Stimulated activated CD8-positive, alpha-beta memory T cell treated with anti-CD3 and anti-CD28 coated beads, Interleukin-4, amount 100 ng/mL, for 48 hours (primary cell): Measurements from ENCODE around the gene TDP1.

Source experiments
- DNase-seq: peaks from one replicate; pipeline ENCODE4 v3.0.0-alpha.2; 2020

TDP1 gene

GRCh38 chr14:89955745-89956660, at the start of gene TDP1:
Gene TDP1 (plus strand): TSS chr14:89955927. CDS start chr14:89963115, 7,188 bp downstream.
- peak; percentile 97 for DNase-seq

- no peak for DNase-seq
Observed at GRCh38 chr14:89906000-89906399, 49.7 kb upstream of the TDP1 start.

GRCh38 chr14:89907655-89908054, 48.1 kb upstream of the TDP1 start:
- DNase-seq = no peak

- no peak for DNase-seq
Observed at GRCh38 chr14:89908712-89909450, 46.8 kb upstream of the TDP1 start.

GRCh38 chr14:89909586-89909985, 46.1 kb upstream of the TDP1 start:
- no peak for DNase-seq

- DNase-seq = no peak
Observed at GRCh38 chr14:89910691-89911009, 45.1 kb upstream of the TDP1 start.

- DNase-seq = no peak
Observed at GRCh38 chr14:89911010-89911919, 44.5 kb upstream of the TDP1 start.

- DNase-seq = no peak
Observed at GRCh38 chr14:89912221-89912620, 43.5 kb upstream of the TDP1 start.

- no peak for DNase-seq
Observed at GRCh38 chr14:89912667-89913211, 43.0 kb upstream of the TDP1 start.

- peak; percentile 74 for DNase-seq
Observed at GRCh38 chr14:89915114-89915878, 40.4 kb upstream of the TDP1 start.

- no peak for DNase-seq
Observed at GRCh38 chr14:89918721-89919120, 37.0 kb upstream of the TDP1 start.

- DNase-seq = no peak
Observed at GRCh38 chr14:89920056-89920455, 35.7 kb upstream of the TDP1 start.

- no peak for DNase-seq
Observed at GRCh38 chr14:89921346-89921745, 34.4 kb upstream of the TDP1 start.

- no peak for DNase-seq
Observed at GRCh38 chr14:89922031-89922907, 33.5 kb upstream of the TDP1 start.

GRCh38 chr14:89924268-89924667, 31.5 kb upstream of the TDP1 start:
- DNase-seq = no peak

- DNase-seq = no peak
Observed at GRCh38 chr14:89926694-89927093, 29.0 kb upstream of the TDP1 start.

- DNase-seq = no peak
Observed at GRCh38 chr14:89927186-89927865, 28.4 kb upstream of the TDP1 start.

GRCh38 chr14:89933002-89933401, 22.7 kb upstream of the TDP1 start:
- DNase-seq = no peak

- DNase-seq = no peak
Observed at GRCh38 chr14:89936654-89937185, 19.0 kb upstream of the TDP1 start.

- DNase-seq = no peak
Observed at GRCh38 chr14:89941830-89942377, 13.8 kb upstream of the TDP1 start.
